RWPE2 (cell line): Measurements from ENCODE around the gene ALPI.
"Not testable (repeated sequence)": the region's sequence is repeated elsewhere in the genome, so short reads cannot be mapped to it uniquely, and the experiment has no call there.

Experiments
- ATAC-seq: fragments of 200-7000 bp; cut with Tn5 transposase; 3 replicates; pipeline ENCODE4 v1.9.1; 2021; ENCODE audit warnings: low read depth
- DNase-seq: peaks from one replicate; pipeline ENCODE4 v3.0.0-alpha.2; 2020; ENCODE audit warnings: low spot score
- H3K27ac ChIP-seq: fragments of 450-650 bp; 2 replicates; pipeline ENCODE4 v1.5.1; 2017; ENCODE audit warnings: mild to moderate bottlenecking; ENCODE audit not compliant: poor library complexity, severe bottlenecking
- H3K27me3 ChIP-seq: fragments of 250-450 bp; sonication (Bioruptor Pico); 2 replicates; pipeline ENCODE4 v1.5.1; 2021; ENCODE audit warnings: mild to moderate bottlenecking, moderate library complexity; ENCODE audit not compliant: insufficient read depth, poor library complexity, severe bottlenecking
- H3K36me3 ChIP-seq: fragments of 250-450 bp; sonication (Bioruptor Pico); 2 replicates; pipeline ENCODE4 v1.5.1; 2020; ENCODE audit warnings: low read depth, mild to moderate bottlenecking, moderate library complexity
- H3K4me1 ChIP-seq: fragments of 250-450 bp; sonication (Bioruptor Pico); 2 replicates; pipeline ENCODE4 v1.5.1; 2021; ENCODE audit warnings: mild to moderate bottlenecking, moderate library complexity; ENCODE audit not compliant: insufficient read depth, poor library complexity, severe bottlenecking
- H3K4me3 ChIP-seq: fragments of 250-450 bp; sonication (Bioruptor Pico); 2 replicates; pipeline ENCODE4 v1.5.1; 2021; ENCODE audit warnings: mild to moderate bottlenecking, moderate library complexity; ENCODE audit not compliant: severe bottlenecking
- H3K9me3 ChIP-seq: fragments of 250-450 bp; sonication (Bioruptor Pico); 2 replicates; pipeline ENCODE4 v1.5.1; 2021; ENCODE audit warnings: mild to moderate bottlenecking, moderate library complexity; ENCODE audit not compliant: severe bottlenecking
- CTCF ChIP-seq: fragments of 450-650 bp; IDR thresholded peaks from one replicate; pipeline ENCODE4 v1.5.1; 2017; ENCODE audit warnings: mild to moderate bottlenecking, moderate library complexity; ENCODE audit not compliant: poor library complexity, severe bottlenecking

Gene ALPI

GRCh38 chr2:232421189-232421785 lies 34.7 kb upstream of the ALPI start:
- H3K27ac ChIP-seq, result no peak overlapping the region
- ATAC-seq (no peak), DNase-seq (no peak)
- H3K36me3 ChIP-seq, result no peaks in the 10 kb centered on the region
- H3K9me3 ChIP-seq, result no peaks in the 10 kb centered on the region
- peak overlapping the region; percentile 18 for H3K4me3 ChIP-seq
- no peak for TF ChIP-seq CTCF
- H3K27me3 ChIP-seq, result peaks cover 42% of the 10 kb centered on the region
- H3K4me1 ChIP-seq, result no peaks in the 10 kb centered on the region

- ATAC-seq (no peak), DNase-seq (no peak)
- no peak overlapping the region for H3K4me3 ChIP-seq
- no peak overlapping the region for H3K27ac ChIP-seq
- no peaks in the 10 kb centered on the region for H3K9me3 ChIP-seq
- H3K27me3 ChIP-seq, result peaks cover 42% of the 10 kb centered on the region
- TF ChIP-seq CTCF, result no peak
- no peaks in the 10 kb centered on the region for H3K4me1 ChIP-seq
- no peaks in the 10 kb centered on the region for H3K36me3 ChIP-seq
These were observed 33.9 kb upstream of the ALPI start for GRCh38 chr2:232422051-232422450.

GRCh38 chr2:232422996-232423395 lies 33.0 kb upstream of the ALPI start:
- not testable (repeated sequence) for ATAC-seq, H3K4me1 ChIP-seq, H3K36me3 ChIP-seq, H3K27ac ChIP-seq, H3K4me3 ChIP-seq, H3K9me3 ChIP-seq, DNase-seq
- peaks cover 41% of the 10 kb centered on the region for H3K27me3 ChIP-seq

GRCh38 chr2:232423407-232423806 lies 32.5 kb upstream of the ALPI start:
- H3K4me3 ChIP-seq, H3K27ac ChIP-seq, H3K36me3 ChIP-seq, ATAC-seq, DNase-seq, H3K9me3 ChIP-seq, H3K4me1 ChIP-seq: not testable (repeated sequence)
- peaks cover 37% of the 10 kb centered on the region for H3K27me3 ChIP-seq

GRCh38 chr2:232431705-232432590 lies 24.0 kb upstream of the ALPI start:
- DNase-seq, result no peak
- H3K9me3 ChIP-seq, result no peaks in the 10 kb centered on the region
- no peaks in the 10 kb centered on the region for H3K4me1 ChIP-seq
- no peaks in the 10 kb centered on the region for H3K36me3 ChIP-seq
- H3K27me3 ChIP-seq, result no peaks in the 10 kb centered on the region
- no peak overlapping the region for H3K4me3 ChIP-seq
- no peak for ATAC-seq
- no peak overlapping the region for H3K27ac ChIP-seq
- TF ChIP-seq CTCF, result no peak
